Measurements from ENCODE around the gene SAA1. TPM values are rescaled to one million over a fixed set of nuclear protein-coding genes. Genes with fewer than 3 reads are reported as not detected.

The SAA1 gene
- total RNA-seq, 1 experiment from 2014 or later, result 55.7 TPM

- Mint-ChIP-seq H3K27ac (ENCODE audit: low read depth, unreplicated experiment) (peak overlapping the region; percentile 96), H3K4me1 (ENCODE audit: insufficient read depth, unreplicated experiment) (peaks cover 51% of the 10 kb centered on the region), H3K27me3 (ENCODE audit: insufficient read depth, unreplicated experiment) (no peaks in the 10 kb centered on the region), H3K9me3 (ENCODE audit: unreplicated experiment) (no peaks in the 10 kb centered on the region), H3K4me3 (ENCODE audit: unreplicated experiment) (no peak overlapping the region), H3K36me3 (ENCODE audit: insufficient read depth, unreplicated experiment) (peaks cover 68% of the 10 kb centered on the region)
- no peak for DNase-seq (ENCODE audit: unreplicated experiment)
- intact Hi-C loops (cut with micrococcal nuclease), result loop anchor here (5.0 kb wide), 1 partner anchor 202 kb away; the partner anchor contains the start of gene SAAL1
- POLR2A ChIA-PET, result interaction anchor here (1.5 to 12.1 kb wide), 4 partner anchors 12 to 84 kb away, joined by 4 to 239 read pairs (median 104); partner anchors contain the start of genes GTF2H1, HPS5 and LDHA
- no peak for TF ChIP-seq CTCF (IDR thresholded peaks at IDR 0.05; ENCODE audit: unreplicated experiment)
- CTCF ChIA-PET, result interaction anchor here (1.2 to 5.9 kb wide), 3 partner anchors 13 to 66 kb away, joined by 3 to 27 read pairs (median 3); partner anchors contain the start of gene GTF2H1
- BruUV-seq (replicated peaks), result no TSS peak
Measured at GRCh38 chr11:18309691-18310090, 43.6 kb downstream of the SAA1 start.

GRCh38 chr11:18310800-18311340 lies 44.8 kb downstream of the SAA1 start:
- POLR2A ChIA-PET, result interaction anchor here (0.7 to 12.1 kb wide), 14 partner anchors 10 to 1061 kb away, joined by 3 to 239 read pairs (median 4); partner anchors contain the start of genes GTF2H1, HPS5, LDHA and SPTY2D1
- H3K27me3 Mint-ChIP-seq (ENCODE audit: insufficient read depth, unreplicated experiment), result no peaks in the 10 kb centered on the region

GRCh38 chr11:18312012-18312411 lies 45.9 kb downstream of the SAA1 start:
- Mint-ChIP-seq H3K4me3 (ENCODE audit: unreplicated experiment) (peak overlapping the region; percentile 35), H3K27ac (ENCODE audit: low read depth, unreplicated experiment) (peak overlapping the region; percentile 96), H3K9me3 (ENCODE audit: unreplicated experiment) (no peaks in the 10 kb centered on the region), H3K4me1 (ENCODE audit: insufficient read depth, unreplicated experiment) (peaks cover 52% of the 10 kb centered on the region), H3K27me3 (ENCODE audit: insufficient read depth, unreplicated experiment) (no peaks in the 10 kb centered on the region), H3K36me3 (ENCODE audit: insufficient read depth, unreplicated experiment) (peaks cover 66% of the 10 kb centered on the region)
- CTCF ChIA-PET, result interaction anchor here (1.2 to 2.1 kb wide), 2 partner anchors 10 to 68 kb away, joined by 3 to 12 read pairs; partner anchors contain the start of genes GTF2H1 and HPS5
- intact Hi-C loops (cut with micrococcal nuclease), result loop anchor here (5.0 kb wide), 1 partner anchor 205 kb away; the partner anchor contains the start of gene SAAL1
- DNase-seq (ENCODE audit: unreplicated experiment), result peak; percentile 37
- POLR2A ChIA-PET, result interaction anchor here (0.8 to 12.1 kb wide), 6 partner anchors 9 to 215 kb away, joined by 3 to 239 read pairs (median 30); partner anchors contain the start of genes GTF2H1, HPS5, LDHA and TSG101
- BruUV-seq (replicated peaks), result no TSS peak
- no peak for TF ChIP-seq CTCF (IDR thresholded peaks at IDR 0.05; ENCODE audit: unreplicated experiment)

More at GRCh38 chr11:18310800-18311340, 44.8 kb downstream of the SAA1 start:
- H3K4me3 Mint-ChIP-seq (ENCODE audit: unreplicated experiment), result peak overlapping the region; percentile 60
- H3K27ac Mint-ChIP-seq (ENCODE audit: low read depth, unreplicated experiment), result peak overlapping the region; percentile 96
- no TSS peak for BruUV-seq (replicated peaks)
- peaks cover 68% of the 10 kb centered on the region for H3K36me3 Mint-ChIP-seq (ENCODE audit: insufficient read depth, unreplicated experiment)
- H3K9me3 Mint-ChIP-seq (ENCODE audit: unreplicated experiment), result no peaks in the 10 kb centered on the region
- H3K4me1 Mint-ChIP-seq (ENCODE audit: insufficient read depth, unreplicated experiment), result peaks cover 63% of the 10 kb centered on the region
- no peak for TF ChIP-seq CTCF (IDR thresholded peaks at IDR 0.05; ENCODE audit: unreplicated experiment)
- intact Hi-C loops (cut with micrococcal nuclease), result loop anchor here (5.0 kb wide), 1 partner anchor 204 kb away; the partner anchor contains the start of gene SAAL1
- CTCF ChIA-PET, result interaction anchor here (0.5 to 5.9 kb wide), 6 partner anchors 10 to 129 kb away, joined by 3 to 27 read pairs (median 3); no protein-coding TSS in a partner anchor
- peak; percentile 88 for DNase-seq (ENCODE audit: unreplicated experiment)

Data from MCF 10A (cell line).